Astrocyte (in vitro differentiated cells and primary cell): Measurements from ENCODE around the gene HOXD9.

Experiments
- CTCF ChIP-seq: IDR thresholded peaks from 2 replicates; pipeline ENCODE4 v1.5.1; 2011; ENCODE audit warnings: low read depth, mild to moderate bottlenecking, inconsistent platforms, low read length, moderate library complexity; ENCODE audit not compliant: insufficient read depth
- EZH2 ChIP-seq: IDR thresholded peaks from 2 replicates; pipeline ENCODE4 v1.6.1; 2012; ENCODE audit warnings: mild to moderate bottlenecking, low read length, inconsistent platforms; ENCODE audit not compliant: insufficient read depth

GRCh38 chr2:176078541-176079284 lies 43.8 kb upstream of the HOXD9 start:
- TF ChIP-seq CTCF (no peak), EZH2 (no peak)
